Hepatocyte (in vitro differentiated cells): ENCODE results near the gene TANC1. TPM values are rescaled to one million over a fixed set of nuclear protein-coding genes. Genes with fewer than 3 reads are reported as not detected.

Source experiments
- DNase-seq: peaks from one replicate; pipeline ENCODE4 v3.0.0-alpha.2; 2016; ENCODE audit warnings: low spot score
- H2AFZ ChIP-seq: fragments of 200-600 bp; sonication (generic); 2 replicates; pipeline ENCODE4 v1.6.0; 2016; ENCODE audit warnings: antibody characterized with exemption, mild to moderate bottlenecking
- H3K27ac ChIP-seq: fragments of 200-600 bp; sonication (generic); 2 replicates; pipeline ENCODE4 v1.5.1; 2016; ENCODE audit warnings: mild to moderate bottlenecking
- H3K27me3 ChIP-seq: fragments of 200-600 bp; sonication (generic); 2 replicates; pipeline ENCODE4 v1.6.1; 2016
- H3K36me3 ChIP-seq: fragments of 200-600 bp; sonication (generic); replicated peaks from 2 replicates; pipeline ENCODE4 v1.5.1; 2016; ENCODE audit warnings: low read depth; ENCODE audit not compliant: insufficient read depth
- H3K4me1 ChIP-seq: fragments of 200-600 bp; sonication (generic); 2 replicates; pipeline ENCODE4 v1.5.1; 2016; ENCODE audit warnings: mild to moderate bottlenecking, moderate library complexity; ENCODE audit not compliant: insufficient read depth
- H3K4me2 ChIP-seq: fragments of 200-600 bp; sonication (generic); 2 replicates; pipeline ENCODE4 v1.6.0; 2016
- H3K4me3 ChIP-seq: fragments of 200-600 bp; sonication (generic); 2 replicates; pipeline ENCODE4 v1.5.1; 2016; ENCODE audit warnings: mild to moderate bottlenecking
- H3K79me2 ChIP-seq: fragments of 200-600 bp; sonication (generic); 2 replicates; pipeline ENCODE4 v1.6.0; 2017; ENCODE audit warnings: mild to moderate bottlenecking
- H3K9me2 ChIP-seq: fragments of 200-600 bp; sonication (generic); replicated peaks from 2 replicates; pipeline ENCODE4 v1.6.0; 2017; ENCODE audit warnings: mild to moderate bottlenecking; ENCODE audit not compliant: insufficient read depth
- H3K9me3 ChIP-seq: fragments of 200-600 bp; sonication (generic); 2 replicates; pipeline ENCODE4 v1.5.1; 2016; ENCODE audit warnings: low read depth, mild to moderate bottlenecking
- H4K20me1 ChIP-seq: fragments of 200-600 bp; sonication (generic); 2 replicates; pipeline ENCODE4 v1.6.0; 2016; ENCODE audit warnings: mild to moderate bottlenecking; ENCODE audit not compliant: insufficient read depth, poor library complexity, severe bottlenecking
- CTCF ChIP-seq: fragments of 200-600 bp; sonication (generic); IDR thresholded peaks from 2 replicates; pipeline ENCODE4 v1.5.1; 2016; ENCODE audit warnings: antibody characterized with exemption, mild to moderate bottlenecking; ENCODE audit not compliant: poor library complexity
- EZH2 ChIP-seq: fragments of 200-600 bp; sonication (generic); IDR thresholded peaks from 2 replicates; pipeline ENCODE4 v1.6.1; 2016; ENCODE audit warnings: antibody characterized with exemption, mild to moderate bottlenecking, borderline replicate concordance
- EZH2phosphoT487 ChIP-seq: fragments of 200-600 bp; sonication (generic); IDR thresholded peaks from one replicate; pipeline ENCODE4 v1.6.1; 2018; ENCODE audit warnings: antibody characterized with exemption, mild to moderate bottlenecking, low read depth, moderate library complexity; ENCODE audit not compliant: unreplicated experiment, severe bottlenecking
- WGBS: methylation state at CpG from one replicate; pipeline ENCODE4 v1.1.6; 2016; ENCODE audit warnings: low lambda C conversion rate; ENCODE audit errors: missing lambda C conversion rate; 5-methylcytosine and 5-hydroxymethylcytosine counted together
- polyA plus RNA-seq: library from polyadenylated mRNA; unstranded; fragments of >200 nt; fragmentation: Nextera tagmentation; extraction: Ambion mirVana; gene quantifications from 2 replicates; pipeline ENCODE4 v1.2.1, GENCODE V29; 2016
- total RNA-seq: library from RNA; depleted of rRNA; stranded (reverse); fragments of >200 nt; gene quantifications from 2 replicates; pipeline ENCODE4 v1.2.3, GENCODE V29; 2014

TANC1 gene
- total and polyA plus RNA-seq, 2 experiments from 2014 or later = 8.3 to 18.5 TPM

- no peaks in the 10 kb centered on the region for H3K9me2 ChIP-seq
- H3K9me3 ChIP-seq = no peaks in the 10 kb centered on the region
- H3K4me3 ChIP-seq = no peak overlapping the region
- DNase-seq = no peak
- no peaks in the 10 kb centered on the region for H4K20me1 ChIP-seq
- H2AFZ ChIP-seq = no peak overlapping the region
- no peak for TF ChIP-seq EZH2
- no peak for TF ChIP-seq EZH2phosphoT487
- no peak for TF ChIP-seq CTCF
- WGBS = 99% methylated on average over 6 of the region's 6 CpGs
- H3K4me1 ChIP-seq = no peaks in the 10 kb centered on the region
- H3K36me3 ChIP-seq = no peaks in the 10 kb centered on the region
- no peak overlapping the region for H3K27ac ChIP-seq
- H3K4me2 ChIP-seq = no peak overlapping the region
- H3K27me3 ChIP-seq = no peaks in the 10 kb centered on the region
- no peaks in the 10 kb centered on the region for H3K79me2 ChIP-seq
These were observed 266.4 kb downstream of the TANC1 start for GRCh38 chr2:159234868-159235267.

- H3K27me3 ChIP-seq = no peaks in the 10 kb centered on the region
- H3K9me3 ChIP-seq = no peaks in the 10 kb centered on the region
- no peak overlapping the region for H3K4me2 ChIP-seq
- H4K20me1 ChIP-seq = no peaks in the 10 kb centered on the region
- no peaks in the 10 kb centered on the region for H3K79me2 ChIP-seq
- no peak overlapping the region for H2AFZ ChIP-seq
- DNase-seq = no peak
- no peaks in the 10 kb centered on the region for H3K36me3 ChIP-seq
- H3K4me3 ChIP-seq = no peak overlapping the region
- H3K9me2 ChIP-seq = no peaks in the 10 kb centered on the region
- TF ChIP-seq EZH2 = no peak
- TF ChIP-seq EZH2phosphoT487 = no peak
- no peak for TF ChIP-seq CTCF
- no peak overlapping the region for H3K27ac ChIP-seq
- H3K4me1 ChIP-seq = no peaks in the 10 kb centered on the region
These were observed 275.1 kb downstream of the TANC1 start for GRCh38 chr2:159243529-159243928.

- no peaks in the 10 kb centered on the region for H3K9me2 ChIP-seq
- H3K27me3 ChIP-seq = no peaks in the 10 kb centered on the region
- TF ChIP-seq EZH2 (no peak), CTCF (no peak), EZH2phosphoT487 (no peak)
- no peaks in the 10 kb centered on the region for H3K9me3 ChIP-seq
- WGBS = 89% methylated on average over 7 of the region's 7 CpGs
- no peaks in the 10 kb centered on the region for H3K4me1 ChIP-seq
- H3K27ac ChIP-seq = no peak overlapping the region
- DNase-seq = no peak
- H3K79me2 ChIP-seq = no peaks in the 10 kb centered on the region
- no peaks in the 10 kb centered on the region for H4K20me1 ChIP-seq
- H2AFZ ChIP-seq = no peak overlapping the region
- no peak overlapping the region for H3K4me2 ChIP-seq
- no peaks in the 10 kb centered on the region for H3K36me3 ChIP-seq
- no peak overlapping the region for H3K4me3 ChIP-seq
These were observed 278.0 kb downstream of the TANC1 start for GRCh38 chr2:159246325-159246988.
